Mesodermal cell (in vitro differentiated cells): ENCODE results near the gene RAMACL.
"Not testable (repeated sequence)": the region's sequence is repeated elsewhere in the genome, so short reads cannot be mapped to it uniquely, and the experiment has no call there.

Experiments
- H3K27ac ChIP-seq: 2 replicates; pipeline ENCODE4 v1.7.0; 2013; ENCODE audit warnings: mild to moderate bottlenecking, low read depth, low read length, moderate library complexity; ENCODE audit not compliant: severe bottlenecking
- H3K36me3 ChIP-seq: 2 replicates; pipeline ENCODE4 v1.7.1; 2013; ENCODE audit warnings: mild to moderate bottlenecking, low read length, moderate library complexity; ENCODE audit not compliant: control insufficient read depth, insufficient read depth
- H3K4me1 ChIP-seq: one replicate; pipeline ENCODE4 v1.7.1; 2013; ENCODE audit warnings: mild to moderate bottlenecking, low read length; ENCODE audit not compliant: insufficient read depth, control insufficient read depth, poor library complexity, severe bottlenecking
- H3K4me3 ChIP-seq: 2 replicates; pipeline ENCODE4 v1.7.0; 2013; ENCODE audit warnings: low read length, control low read depth, mild to moderate bottlenecking; ENCODE audit not compliant: insufficient read depth, poor library complexity, severe bottlenecking; ENCODE audit errors: extremely low read depth
- H3K9me3 ChIP-seq: 2 replicates; pipeline ENCODE4 v1.7.1; 2013; ENCODE audit warnings: mild to moderate bottlenecking, low read length, moderate library complexity; ENCODE audit not compliant: control insufficient read depth
- WGBS, 2 experiments: methylation state at CpG; one replicate each; pipeline ENCODE4 v1.1.5; 2013; ENCODE audit warnings: missing lambda C conversion rate in 2 of 2; ENCODE audit not compliant: insufficient coverage in 2 of 2; 5-methylcytosine and 5-hydroxymethylcytosine counted together

The RAMACL gene

DNA sequence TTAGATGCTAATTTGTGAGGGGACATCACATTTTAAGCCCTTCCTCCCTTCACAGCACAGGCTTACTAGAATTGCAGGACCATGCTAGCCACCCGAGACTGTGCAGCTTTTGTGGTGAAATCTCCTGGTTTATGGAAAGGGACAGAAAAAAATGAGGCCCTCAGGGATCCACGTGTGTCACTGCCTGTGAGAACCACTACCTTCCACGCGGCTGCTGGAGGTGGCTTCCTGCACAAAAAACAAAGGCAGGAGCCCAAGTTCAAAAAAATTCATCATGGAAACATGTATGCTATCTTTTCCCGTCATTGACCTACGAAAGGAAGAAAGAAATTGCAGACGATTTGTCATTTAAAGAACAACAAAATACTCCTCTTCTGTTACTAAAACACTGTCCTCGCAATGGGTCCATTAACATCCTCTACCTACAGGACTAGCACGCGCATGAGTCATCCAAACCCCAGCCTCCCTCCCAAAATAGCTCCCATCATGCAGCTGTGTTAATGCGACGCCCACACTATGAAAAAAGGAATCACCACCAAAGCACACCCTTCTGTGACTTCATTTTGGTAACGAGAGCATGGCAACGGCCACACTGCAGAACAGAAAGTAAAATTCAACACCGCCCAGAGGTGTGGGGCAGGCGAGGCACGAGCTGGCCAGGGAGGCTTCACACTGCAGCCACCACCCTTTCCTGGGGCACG lies 45.7 kb downstream of the RAMACL start:
- Histone ChIP-seq H3K27ac (no peak overlapping the region), H3K9me3 (no peaks in the 10 kb centered on the region), H3K4me3 (no peak overlapping the region), H3K36me3 (peaks cover 7% of the 10 kb centered on the region), H3K4me1 (peaks cover 13% of the 10 kb centered on the region)
- WGBS, 2 experiments = 90 to 95% methylated on average over 14 to 15 of the region's 18 CpGs

DNA sequence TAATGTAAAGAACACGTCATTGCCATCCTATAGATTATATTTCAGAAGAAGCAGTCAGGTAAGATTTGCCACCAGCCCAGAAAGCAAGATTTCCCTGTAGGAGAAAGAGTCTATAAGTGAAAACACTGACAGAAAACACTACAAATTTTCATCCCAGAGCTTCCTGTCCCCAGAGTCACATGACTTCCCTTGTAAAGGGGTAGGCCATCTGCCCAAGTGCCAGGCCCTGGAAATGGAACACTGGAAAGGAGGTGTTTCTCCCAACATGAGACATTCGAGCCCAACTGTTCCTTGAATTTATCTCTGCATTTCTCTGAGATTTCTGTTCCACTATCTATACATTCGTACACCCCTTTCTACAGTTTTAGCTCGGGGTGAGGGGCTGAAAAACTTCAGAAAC lies 46.9 kb downstream of the RAMACL start:
- Histone ChIP-seq H3K4me1 (peaks cover 13% of the 10 kb centered on the region), H3K27ac (no peak overlapping the region), H3K9me3 (no peaks in the 10 kb centered on the region), H3K4me3 (no peak overlapping the region), H3K36me3 (peaks cover 8% of the 10 kb centered on the region)
- WGBS, 2 experiments = 80 to 100% methylated on average over 1 to 2 of the region's 4 CpGs

DNA sequence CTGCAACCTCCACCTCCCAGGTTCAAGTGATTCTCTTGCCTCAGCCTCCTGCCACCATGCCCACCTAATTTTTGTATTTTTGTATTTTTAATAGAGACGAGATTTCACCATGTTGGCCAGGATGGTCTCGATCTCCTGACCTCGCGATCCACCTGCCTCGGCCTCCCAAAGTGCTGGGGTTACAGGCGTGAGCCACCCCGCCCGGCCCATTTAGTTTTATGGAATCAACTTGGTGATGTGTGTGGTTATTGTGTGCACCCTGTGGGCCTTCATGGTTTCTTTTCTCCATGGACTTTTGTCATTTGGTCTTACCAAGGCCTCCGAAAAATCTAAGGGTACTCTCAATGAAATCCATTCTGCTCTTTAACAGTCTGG lies 47.5 kb downstream of the RAMACL start:
- H3K4me3 ChIP-seq, H3K9me3 ChIP-seq, H3K36me3 ChIP-seq, H3K27ac ChIP-seq: not testable (repeated sequence)
- WGBS, 2 experiments = 86 to 100% methylated on average over 1 to 8 of the region's 9 CpGs
- peaks cover 13% of the 10 kb centered on the region for H3K4me1 ChIP-seq

DNA sequence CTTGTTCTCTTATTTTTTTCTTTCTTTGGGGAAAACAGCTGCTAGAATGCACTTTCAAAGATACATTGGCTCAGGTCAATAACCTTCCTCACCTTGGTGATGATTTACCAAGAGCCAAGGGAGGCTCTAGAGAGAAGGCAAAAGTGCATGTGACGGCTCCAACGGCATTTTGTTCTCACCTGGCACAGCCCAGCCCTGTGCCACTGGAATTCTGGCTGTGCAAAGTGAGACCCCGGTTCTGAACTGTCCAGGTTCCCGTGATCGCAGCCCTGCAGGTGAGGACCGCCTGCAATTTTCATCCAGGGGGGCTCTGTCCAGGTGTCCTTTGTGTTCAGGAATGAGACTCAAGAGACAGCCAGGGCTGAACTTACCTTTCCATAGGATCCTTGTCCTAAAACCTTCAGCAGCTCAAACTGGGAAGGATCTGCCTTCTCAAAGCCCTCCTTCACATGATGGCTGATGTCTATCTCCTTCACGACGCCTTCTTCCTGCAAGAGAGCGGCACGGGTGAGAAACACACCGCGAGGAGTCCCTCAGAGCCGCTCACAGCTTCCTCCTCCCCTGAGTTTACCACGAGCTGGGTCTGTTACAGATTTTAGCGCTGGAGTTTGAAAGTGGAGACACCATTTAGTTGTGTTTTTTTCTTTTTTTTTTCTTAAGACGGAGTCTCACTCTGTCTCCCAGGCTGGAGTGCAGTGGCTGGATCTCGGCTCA lies 48.0 kb downstream of the RAMACL start:
- WGBS, 2 experiments = 91 to 97% methylated on average over 7 to 11 of the region's 17 CpGs
- Histone ChIP-seq H3K36me3 (peaks cover 8% of the 10 kb centered on the region), H3K4me1 (peaks cover 13% of the 10 kb centered on the region), H3K9me3 (no peaks in the 10 kb centered on the region), H3K4me3 (no peak overlapping the region), H3K27ac (no peak overlapping the region)

DNA sequence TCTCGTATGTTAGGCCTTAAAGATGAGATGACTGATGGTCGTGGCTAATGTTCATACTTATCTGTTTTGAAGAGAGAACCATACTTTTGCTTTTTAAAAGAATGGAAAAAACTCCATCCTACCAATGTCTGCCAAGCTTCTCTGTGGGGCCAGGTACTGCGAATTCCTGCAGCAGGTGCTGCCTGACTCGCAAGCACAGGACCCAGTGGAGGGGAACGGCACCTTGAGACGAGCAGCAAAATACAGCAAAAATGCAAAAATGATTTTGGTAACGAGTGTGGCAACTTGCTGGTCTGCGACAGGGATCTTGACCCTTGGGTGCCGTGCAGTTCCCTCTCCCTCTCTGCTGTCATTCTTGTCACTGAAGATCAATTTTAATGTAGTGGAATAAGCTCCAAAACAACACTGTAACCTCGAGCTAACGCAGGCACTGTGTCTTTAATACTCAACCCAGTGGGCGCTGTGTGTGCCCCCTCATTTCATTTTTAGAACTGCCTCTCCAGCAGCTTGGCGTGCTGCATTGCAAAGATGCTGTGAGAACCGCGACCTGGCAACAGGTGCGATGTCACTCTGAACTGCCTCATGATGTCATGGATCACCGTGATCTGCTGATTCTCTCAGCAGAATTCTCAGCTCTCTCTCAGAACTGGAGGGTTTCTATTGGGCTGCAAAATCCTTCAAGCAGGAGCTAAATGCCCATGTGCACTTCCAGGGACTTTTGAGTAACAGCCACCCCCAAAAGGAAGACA lies 51.6 kb downstream of the RAMACL start:
- Histone ChIP-seq H3K27ac (no peak overlapping the region), H3K9me3 (no peaks in the 10 kb centered on the region), H3K4me1 (no peaks in the 10 kb centered on the region), H3K36me3 (peaks cover 19% of the 10 kb centered on the region), H3K4me3 (no peak overlapping the region)
- 91 to 94% methylated on average over 14 of the region's 17 CpGs for WGBS, 2 experiments

DNA sequence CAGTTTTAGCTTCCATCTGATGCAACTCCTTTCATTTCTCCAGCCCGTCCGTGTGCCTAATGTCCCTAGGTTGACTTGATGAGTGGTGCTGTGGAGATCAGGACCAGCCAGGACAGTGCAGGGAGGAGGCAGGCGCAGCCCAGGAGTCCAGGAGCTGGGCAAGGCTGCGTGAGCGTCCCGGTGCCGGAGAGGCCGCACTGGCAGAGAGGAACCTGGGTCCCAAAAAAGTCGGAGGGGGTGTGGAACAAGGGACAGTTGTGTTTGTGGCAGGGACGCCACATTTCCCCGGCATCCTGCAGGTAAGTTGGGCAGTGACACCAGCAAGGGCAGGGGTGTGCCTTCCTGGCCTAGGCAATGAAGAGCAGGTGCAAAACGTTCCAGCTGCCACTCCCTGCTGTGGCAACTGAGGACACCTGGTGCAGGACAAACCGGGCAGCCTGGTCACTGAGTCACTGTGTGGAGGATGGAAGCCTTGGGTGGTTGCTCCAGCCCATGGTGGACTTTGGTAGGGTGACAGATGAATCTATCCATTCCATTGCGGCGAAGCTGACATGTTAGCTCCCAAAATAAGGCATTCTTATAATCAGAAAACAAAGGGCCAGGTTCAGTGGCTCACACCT lies 53.2 kb downstream of the RAMACL start:
- no peaks in the 10 kb centered on the region for H3K9me3 ChIP-seq
- 93 to 96% methylated on average over 11 to 12 of the region's 15 CpGs for WGBS, 2 experiments
- H3K36me3 ChIP-seq = peaks cover 21% of the 10 kb centered on the region
- H3K4me1 ChIP-seq = no peaks in the 10 kb centered on the region
- H3K4me3 ChIP-seq = no peak overlapping the region
- H3K27ac ChIP-seq = no peak overlapping the region
